ENCODE measurements around the gene TP53BP2. TPM values are rescaled to one million over a fixed set of nuclear protein-coding genes. Genes with fewer than 3 reads are reported as not detected.

Gene TP53BP2
- total and polyA plus RNA-seq, 4 donors, result 3.9 to 26.8 (median 13.0) TPM

- peaks cover 0 to 7% (median 2%) of the 10 kb centered on the region in 4 donors for H3K36me3 ChIP-seq (ENCODE audit: control insufficient read depth in 4 of 4, insufficient read depth in 3 of 4, low read depth in 1 of 4, low read length in 3 of 4)
- no peaks in the 10 kb centered on the region for H3K4me1 ChIP-seq (ENCODE audit: control insufficient read depth in 4 of 4, insufficient read depth in 4 of 4, low read length in 3 of 4)
- TF ChIP-seq, protein P1, sequence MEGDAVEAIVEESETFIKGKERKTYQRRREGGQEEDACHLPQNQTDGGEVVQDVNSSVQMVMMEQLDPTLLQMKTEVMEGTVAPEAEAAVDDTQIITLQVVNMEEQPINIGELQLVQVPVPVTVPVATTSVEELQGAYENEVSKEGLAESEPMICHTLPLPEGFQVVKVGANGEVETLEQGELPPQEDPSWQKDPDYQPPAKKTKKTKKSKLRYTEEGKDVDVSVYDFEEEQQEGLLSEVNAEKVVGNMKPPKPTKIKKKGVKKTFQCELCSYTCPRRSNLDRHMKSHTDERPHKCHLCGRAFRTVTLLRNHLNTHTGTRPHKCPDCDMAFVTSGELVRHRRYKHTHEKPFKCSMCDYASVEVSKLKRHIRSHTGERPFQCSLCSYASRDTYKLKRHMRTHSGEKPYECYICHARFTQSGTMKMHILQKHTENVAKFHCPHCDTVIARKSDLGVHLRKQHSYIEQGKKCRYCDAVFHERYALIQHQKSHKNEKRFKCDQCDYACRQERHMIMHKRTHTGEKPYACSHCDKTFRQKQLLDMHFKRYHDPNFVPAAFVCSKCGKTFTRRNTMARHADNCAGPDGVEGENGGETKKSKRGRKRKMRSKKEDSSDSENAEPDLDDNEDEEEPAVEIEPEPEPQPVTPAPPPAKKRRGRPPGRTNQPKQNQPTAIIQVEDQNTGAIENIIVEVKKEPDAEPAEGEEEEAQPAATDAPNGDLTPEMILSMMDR (IDR thresholded peaks at IDR 0.05; ENCODE audit: low read depth, low read length, missing input control), result no peak
- no peak for TF ChIP-seq ZBTB33 (IDR thresholded peaks at IDR 0.05)
- TF ChIP-seq RAD21 (IDR thresholded peaks at IDR 0.05), result no peak
- no peak for TF ChIP-seq JUND (IDR thresholded peaks at IDR 0.05)
- TF ChIP-seq RXRA (IDR thresholded peaks at IDR 0.05), result no peak
- TF ChIP-seq HNF4G (IDR thresholded peaks at IDR 0.05), result no peak
- TF ChIP-seq FOXA1 (IDR thresholded peaks at IDR 0.05), result no peak
- TF ChIP-seq EGR1 (IDR thresholded peaks at IDR 0.05; ENCODE audit: low read depth in 2 of 2), result no peak
- no peak for TF ChIP-seq FOXA2 (IDR thresholded peaks at IDR 0.05)
- no peak for TF ChIP-seq SP1 (IDR thresholded peaks at IDR 0.05)
- no peak for TF ChIP-seq YY1 (IDR thresholded peaks at IDR 0.05)
- TF ChIP-seq REST (IDR thresholded peaks at IDR 0.05), result no peak
- TF ChIP-seq TAF1 (conservative IDR thresholded peaks at IDR 0.05), result no peak
- TF ChIP-seq, protein P2, sequence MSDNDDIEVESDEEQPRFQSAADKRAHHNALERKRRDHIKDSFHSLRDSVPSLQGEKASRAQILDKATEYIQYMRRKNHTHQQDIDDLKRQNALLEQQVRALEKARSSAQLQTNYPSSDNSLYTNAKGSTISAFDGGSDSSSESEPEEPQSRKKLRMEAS (IDR thresholded peaks at IDR 0.05), result no peak
- TF ChIP-seq, protein P3, sequence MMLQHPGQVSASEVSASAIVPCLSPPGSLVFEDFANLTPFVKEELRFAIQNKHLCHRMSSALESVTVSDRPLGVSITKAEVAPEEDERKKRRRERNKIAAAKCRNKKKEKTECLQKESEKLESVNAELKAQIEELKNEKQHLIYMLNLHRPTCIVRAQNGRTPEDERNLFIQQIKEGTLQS (IDR thresholded peaks at IDR 0.05), result no peak
- TF ChIP-seq NR2F2 (IDR thresholded peaks at IDR 0.05), result no peak
- TF ChIP-seq GABPA (IDR thresholded peaks at IDR 0.05 in 1 of 2, conservative IDR thresholded peaks at IDR 0.05 in 1 of 2), result no peak
- no peak overlapping the region for H3K9ac ChIP-seq (ENCODE audit: low read depth in 1 of 2, low read length in 2 of 2)
- no peaks in the 10 kb centered on the region for H3K27me3 ChIP-seq (ENCODE audit: control insufficient read depth in 4 of 4, insufficient read depth in 4 of 4, low read length in 3 of 4)
- WGBS, result 75% methylated on average over 7 of the region's 7 CpGs
- H3K9me3 ChIP-seq (ENCODE audit: control insufficient read depth in 4 of 4, low read length in 3 of 4), result no peaks in the 10 kb centered on the region
- H3K4me3 ChIP-seq (ENCODE audit: low read depth in 1 of 3, low read length in 3 of 3), result no peak overlapping the region
- H3K27ac ChIP-seq (ENCODE audit: low read depth in 1 of 2, low read length in 2 of 2), result no peak overlapping the region
- DNase-seq (ENCODE audit: low spot score), result no peak
Measured at GRCh38 chr1:223765719-223766340, 79.9 kb downstream of the TP53BP2 start.

Measured in liver (tissue), 9 donors.